Testis (tissue), 2 donors: ENCODE results near the gene HOXA10.

ENCODE experiments used
- POLR2A ChIP-seq: fragments of 450-650 bp; IDR thresholded peaks from one replicate; pipeline ENCODE4 v1.6.1; 2017; ENCODE audit warnings: antibody characterized with exemption, mild to moderate bottlenecking, moderate library complexity
- TF ChIP-seq, protein P1 (sequence below), 3 experiments: fragments of 450-650 bp in 2 of 3; fragments of 200-600 bp in 1 of 3; sonication (generic) in 1 of 3; IDR thresholded peaks; one replicate each; pipeline ENCODE4 v1.5.1; 2016 to 2019; ENCODE audit warnings: antibody characterized with exemption in 3 of 3, mild to moderate bottlenecking in 2 of 3, moderate library complexity in 1 of 3

DNA sequence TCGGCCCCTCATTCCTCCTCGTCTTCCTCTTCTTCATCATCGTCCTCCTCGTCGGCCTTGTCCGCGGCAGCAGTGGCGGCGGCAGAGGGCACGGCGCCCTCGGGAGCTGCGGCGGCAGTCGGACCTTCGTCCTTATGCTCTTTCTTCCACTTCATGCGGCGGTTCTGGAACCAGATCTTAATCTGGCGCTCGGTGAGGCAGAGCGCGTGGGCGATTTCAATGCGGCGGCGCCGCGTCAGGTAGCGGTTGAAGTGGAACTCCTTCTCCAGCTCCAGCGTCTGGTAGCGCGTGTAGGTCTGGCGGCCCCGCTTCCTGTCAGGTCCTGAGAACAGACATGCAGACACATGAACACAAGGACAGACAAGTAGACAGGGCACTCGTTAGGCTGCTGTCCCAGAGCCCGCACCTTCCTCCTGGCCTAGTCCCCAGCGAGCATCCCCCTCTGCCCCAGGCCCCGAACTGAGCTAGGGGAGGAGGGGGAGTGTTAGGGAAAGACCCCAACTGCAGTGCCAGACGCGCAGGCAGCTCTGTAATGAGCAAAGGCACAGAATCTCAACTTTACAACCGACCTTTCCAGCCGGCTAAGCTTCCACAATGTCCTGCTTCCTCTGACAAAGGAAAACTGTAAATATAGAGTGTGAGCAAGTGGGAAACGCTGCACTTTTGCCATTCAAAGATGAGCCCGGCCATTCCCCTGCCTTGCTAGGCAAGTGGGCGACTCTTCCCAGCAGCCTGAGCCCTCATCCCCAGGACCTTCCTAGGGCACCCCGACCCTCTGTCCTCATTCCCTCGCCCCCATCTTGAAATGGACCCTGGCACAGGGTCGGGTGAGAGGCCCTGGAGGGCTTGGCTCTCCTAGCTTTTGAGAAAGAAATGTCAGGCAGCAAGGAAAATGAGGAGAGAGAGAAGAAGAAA, 19.0 kb downstream of the HOXA10 start:
- TF ChIP-seq, protein P1, sequence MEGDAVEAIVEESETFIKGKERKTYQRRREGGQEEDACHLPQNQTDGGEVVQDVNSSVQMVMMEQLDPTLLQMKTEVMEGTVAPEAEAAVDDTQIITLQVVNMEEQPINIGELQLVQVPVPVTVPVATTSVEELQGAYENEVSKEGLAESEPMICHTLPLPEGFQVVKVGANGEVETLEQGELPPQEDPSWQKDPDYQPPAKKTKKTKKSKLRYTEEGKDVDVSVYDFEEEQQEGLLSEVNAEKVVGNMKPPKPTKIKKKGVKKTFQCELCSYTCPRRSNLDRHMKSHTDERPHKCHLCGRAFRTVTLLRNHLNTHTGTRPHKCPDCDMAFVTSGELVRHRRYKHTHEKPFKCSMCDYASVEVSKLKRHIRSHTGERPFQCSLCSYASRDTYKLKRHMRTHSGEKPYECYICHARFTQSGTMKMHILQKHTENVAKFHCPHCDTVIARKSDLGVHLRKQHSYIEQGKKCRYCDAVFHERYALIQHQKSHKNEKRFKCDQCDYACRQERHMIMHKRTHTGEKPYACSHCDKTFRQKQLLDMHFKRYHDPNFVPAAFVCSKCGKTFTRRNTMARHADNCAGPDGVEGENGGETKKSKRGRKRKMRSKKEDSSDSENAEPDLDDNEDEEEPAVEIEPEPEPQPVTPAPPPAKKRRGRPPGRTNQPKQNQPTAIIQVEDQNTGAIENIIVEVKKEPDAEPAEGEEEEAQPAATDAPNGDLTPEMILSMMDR (IDR thresholded peaks at IDR 0.05) = no peak
- TF ChIP-seq POLR2A = no peak
